OCI-LY3 (cell line): Measurements from ENCODE around the gene FAAP100.

Experiments
- CTCF ChIP-seq: fragments of 200-600, 300-600 bp; sonication (generic); IDR thresholded peaks from 2 replicates; pipeline ENCODE4 v1.5.1; 2014; ENCODE audit warnings: antibody characterized with exemption, low read length, low read depth
- EZH2phosphoT487 ChIP-seq: fragments of 200-600 bp; shearing (Covaris generic); IDR thresholded peaks from 2 replicates; pipeline ENCODE4 v1.6.1; 2018; ENCODE audit warnings: antibody characterized with exemption, mixed run types, low read depth

- TF ChIP-seq CTCF (no peak), EZH2phosphoT487 (no peak)
These were observed 49.6 kb downstream of the FAAP100 start for GRCh38 chr17:81502471-81503017.
